HepG2 (cell line): ENCODE measurements around the gene STYX. TPM values are rescaled to one million over a fixed set of nuclear protein-coding genes. Genes with fewer than 3 reads are reported as not detected.

Experiments used
- CREB1 ChIP-seq, 2 experiments: fragments of 450-650 bp in 1 of 2; IDR thresholded peaks; 2 replicates each; pipeline ENCODE4 v1.6.1; 2016 to 2017; ENCODE audit warnings: control low read depth in 1 of 2, mild to moderate bottlenecking in 1 of 2, missing compliant biosample characterization in 1 of 2, missing genetic modification characterization in 1 of 2
- DMAP1 ChIP-seq: IDR thresholded peaks from 2 replicates; pipeline ENCODE4 v1.6.1; 2016
- FIP1L1 ChIP-seq: fragments of 200-400 bp; formaldehyde crosslinking; IDR thresholded peaks from 2 replicates; pipeline ENCODE4 v1.6.1; 2018; ENCODE audit warnings: low read depth, mild to moderate bottlenecking, low read length, moderate library complexity, borderline replicate concordance; ENCODE audit not compliant: insufficient read depth
- MED1 ChIP-seq: sonication (generic); formaldehyde crosslinking; IDR thresholded peaks from 2 replicates; pipeline ENCODE4 v1.4.0; 2020; ENCODE audit warnings: missing genetic modification reagents
- MTF2 ChIP-seq: sonication (generic); formaldehyde crosslinking; IDR thresholded peaks from 2 replicates; pipeline ENCODE4 v1.5.0; 2020; ENCODE audit warnings: missing genetic modification reagents, borderline replicate concordance
- MYNN ChIP-seq: sonication (generic); formaldehyde crosslinking; IDR thresholded peaks from 2 replicates; pipeline ENCODE4 v1.4.0; 2020; ENCODE audit warnings: mild to moderate bottlenecking, low read depth, missing genetic modification reagents
- RCOR2 ChIP-seq: IDR thresholded peaks from 2 replicates; pipeline ENCODE4 v1.6.1; 2016; ENCODE audit warnings: missing biosample characterization, missing genetic modification reagents
- RFX3 ChIP-seq: IDR thresholded peaks from 2 replicates; pipeline ENCODE4 v1.6.1; 2016; ENCODE audit warnings: missing biosample characterization, missing genetic modification reagents
- RXRB ChIP-seq: IDR thresholded peaks from 2 replicates; pipeline ENCODE4 v1.6.1; 2016; ENCODE audit warnings: borderline replicate concordance, missing genetic modification reagents, missing compliant biosample characterization
- TARDBP ChIP-seq: sonication (generic); formaldehyde crosslinking; IDR thresholded peaks from 2 replicates; pipeline ENCODE4 v1.8.0; 2022; ENCODE audit warnings: mild to moderate bottlenecking, missing genetic modification reagents
- ZFP90 ChIP-seq: sonication (generic); formaldehyde crosslinking; IDR thresholded peaks from 2 replicates; pipeline ENCODE4 v1.8.0; 2022; ENCODE audit warnings: missing genetic modification reagents, mild to moderate bottlenecking, inconsistent platforms, borderline replicate concordance
- ZNF180 ChIP-seq: sonication (generic); formaldehyde crosslinking; IDR thresholded peaks from 2 replicates; pipeline ENCODE4 v1.4.0; 2020; ENCODE audit warnings: low read depth, missing genetic modification reagents, borderline replicate concordance
- ZNF350 ChIP-seq: sonication (generic); formaldehyde crosslinking; IDR thresholded peaks from 2 replicates; pipeline ENCODE4 v1.4.0; 2020; ENCODE audit warnings: mild to moderate bottlenecking, low read depth, missing genetic modification reagents, borderline replicate concordance
- polyA plus RNA-seq, 8 experiments: library from polyadenylated mRNA; depleted of rRNA in 3 of 8; stranded (reverse) in 7 of 8; unstranded in 1 of 8; fragments of >200 nt; fragmentation: Illumina TruSeq in 4 of 8; extraction: Trizol in 4 of 8; gene quantifications; 2 replicates each; pipeline versions ENCODE4 v1.2.1 to v1.2.3, GENCODE V29; 2011 to 2016; ENCODE audit warnings: low read depth in 4 of 8, missing spikeins in 1 of 8, mixed read lengths in 1 of 8; ENCODE audit not compliant: insufficient read depth in 1 of 8
- total RNA-seq, 5 experiments: library from RNA; depleted of rRNA; stranded (reverse); fragments of >200 nt; fragmentation: Illumina TruSeq; extraction: Trizol; gene quantifications; 2 replicates each; pipeline ENCODE4 v1.2.3, GENCODE V29; 2016; ENCODE audit warnings: low read depth in 1 of 5
- TF ChIP-seq, protein P1 (sequence below): sonication (generic); formaldehyde crosslinking; IDR thresholded peaks from 2 replicates; pipeline ENCODE4 v1.4.0; 2020; ENCODE audit warnings: low read depth, mild to moderate bottlenecking, missing genetic modification reagents
- TF ChIP-seq, protein P2 (sequence below): IDR thresholded peaks from 2 replicates; pipeline ENCODE4 v1.6.1; 2012; ENCODE audit warnings: low read depth, low read length, improper control_type of control experiment
- TF ChIP-seq, protein P3 (sequence below): sonication (generic); formaldehyde crosslinking; IDR thresholded peaks from 2 replicates; pipeline ENCODE4 v1.4.0; 2020; ENCODE audit warnings: mild to moderate bottlenecking, missing genetic modification reagents, borderline replicate concordance
- TF ChIP-seq, protein P4 (sequence below): sonication (generic); formaldehyde crosslinking; IDR thresholded peaks from 2 replicates; pipeline ENCODE4 v1.4.0; 2020; ENCODE audit warnings: mild to moderate bottlenecking, missing genetic modification reagents
- TF ChIP-seq, protein P5 (sequence below): sonication (generic); IDR thresholded peaks from 2 replicates; pipeline ENCODE4 v1.6.1; 2016; ENCODE audit warnings: low read depth, borderline replicate concordance
- TF ChIP-seq, protein P6 (sequence below): sonication (generic); formaldehyde crosslinking; IDR thresholded peaks from 2 replicates; pipeline ENCODE4 v1.5.0; 2020; ENCODE audit warnings: missing genetic modification reagents

The STYX gene
- total and polyA plus RNA-seq, 2 of the 13 experiments (the other 11 are each of a cell fraction or from before 2014, with no cell fraction given), result 6.6 to 10.9 TPM

DNA sequence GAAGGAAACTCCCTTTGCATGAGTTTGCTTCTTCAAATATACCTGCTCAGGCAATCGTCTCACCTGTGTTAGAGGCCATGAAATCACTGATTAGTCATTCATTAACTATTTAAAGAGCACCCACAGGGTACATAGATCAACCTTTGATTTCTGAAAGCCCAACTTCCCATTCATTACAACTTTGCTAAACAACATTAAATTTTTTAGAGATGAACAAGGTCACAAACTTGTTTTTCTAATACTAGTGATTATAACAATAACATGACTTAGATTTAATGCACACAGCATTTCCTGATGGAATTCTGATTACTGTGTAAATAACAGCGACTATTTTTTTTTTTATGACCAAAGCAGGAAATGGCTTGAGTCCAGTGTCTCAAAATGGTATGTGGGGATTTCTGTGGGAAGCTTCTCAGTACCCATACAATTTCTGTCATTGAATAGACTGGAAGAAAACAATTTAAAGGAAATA is 29.2 kb upstream of the STYX start (continued):
- TF ChIP-seq ZNF350 (CRISPR knock-in tag) (no peak), MED1 (peak; percentile 42; the same call in 1 of the 2 replicates), RCOR2 (CRISPR knock-in tag) (peak; percentile 24; the same call in 1 of the 2 replicates), RFX3 (CRISPR knock-in tag) (no peak), TARDBP (no peak), MTF2 (CRISPR knock-in tag) (no peak), ZFP90 (CRISPR knock-in tag) (no peak), FIP1L1 (no peak), CREB1 (IDR thresholded peaks at IDR 0.05) (no peak), CREB1 (CRISPR knock-in tag; IDR thresholded peaks at IDR 0.05) (peak; percentile 54), ZNF180 (CRISPR knock-in tag) (no peak), DMAP1 (CRISPR knock-in tag) (peak; percentile 27; the same call in 1 of the 2 replicates), RXRB (no peak), MYNN (CRISPR knock-in tag) (no peak)
- TF ChIP-seq, protein P1, sequence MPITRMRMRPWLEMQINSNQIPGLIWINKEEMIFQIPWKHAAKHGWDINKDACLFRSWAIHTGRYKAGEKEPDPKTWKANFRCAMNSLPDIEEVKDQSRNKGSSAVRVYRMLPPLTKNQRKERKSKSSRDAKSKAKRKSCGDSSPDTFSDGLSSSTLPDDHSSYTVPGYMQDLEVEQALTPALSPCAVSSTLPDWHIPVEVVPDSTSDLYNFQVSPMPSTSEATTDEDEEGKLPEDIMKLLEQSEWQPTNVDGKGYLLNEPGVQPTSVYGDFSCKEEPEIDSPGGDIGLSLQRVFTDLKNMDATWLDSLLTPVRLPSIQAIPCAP, result no peak
- TF ChIP-seq, protein P2, sequence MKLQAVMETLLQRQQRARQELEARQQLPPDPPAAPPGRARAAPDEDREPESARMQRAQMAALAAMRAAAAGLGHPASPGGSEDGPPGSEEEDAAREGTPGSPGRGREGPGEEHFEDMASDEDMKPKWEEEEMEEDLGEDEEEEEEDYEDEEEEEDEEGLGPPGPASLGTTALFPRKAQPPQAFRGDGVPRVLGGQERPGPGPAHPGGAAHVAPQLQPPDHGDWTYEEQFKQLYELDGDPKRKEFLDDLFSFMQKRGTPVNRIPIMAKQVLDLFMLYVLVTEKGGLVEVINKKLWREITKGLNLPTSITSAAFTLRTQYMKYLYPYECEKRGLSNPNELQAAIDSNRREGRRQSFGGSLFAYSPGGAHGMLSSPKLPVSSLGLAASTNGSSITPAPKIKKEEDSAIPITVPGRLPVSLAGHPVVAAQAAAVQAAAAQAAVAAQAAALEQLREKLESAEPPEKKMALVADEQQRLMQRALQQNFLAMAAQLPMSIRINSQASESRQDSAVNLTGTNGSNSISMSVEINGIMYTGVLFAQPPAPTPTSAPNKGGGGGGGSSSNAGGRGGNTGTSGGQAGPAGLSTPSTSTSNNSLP, result peak; percentile 94
- TF ChIP-seq, protein P3, sequence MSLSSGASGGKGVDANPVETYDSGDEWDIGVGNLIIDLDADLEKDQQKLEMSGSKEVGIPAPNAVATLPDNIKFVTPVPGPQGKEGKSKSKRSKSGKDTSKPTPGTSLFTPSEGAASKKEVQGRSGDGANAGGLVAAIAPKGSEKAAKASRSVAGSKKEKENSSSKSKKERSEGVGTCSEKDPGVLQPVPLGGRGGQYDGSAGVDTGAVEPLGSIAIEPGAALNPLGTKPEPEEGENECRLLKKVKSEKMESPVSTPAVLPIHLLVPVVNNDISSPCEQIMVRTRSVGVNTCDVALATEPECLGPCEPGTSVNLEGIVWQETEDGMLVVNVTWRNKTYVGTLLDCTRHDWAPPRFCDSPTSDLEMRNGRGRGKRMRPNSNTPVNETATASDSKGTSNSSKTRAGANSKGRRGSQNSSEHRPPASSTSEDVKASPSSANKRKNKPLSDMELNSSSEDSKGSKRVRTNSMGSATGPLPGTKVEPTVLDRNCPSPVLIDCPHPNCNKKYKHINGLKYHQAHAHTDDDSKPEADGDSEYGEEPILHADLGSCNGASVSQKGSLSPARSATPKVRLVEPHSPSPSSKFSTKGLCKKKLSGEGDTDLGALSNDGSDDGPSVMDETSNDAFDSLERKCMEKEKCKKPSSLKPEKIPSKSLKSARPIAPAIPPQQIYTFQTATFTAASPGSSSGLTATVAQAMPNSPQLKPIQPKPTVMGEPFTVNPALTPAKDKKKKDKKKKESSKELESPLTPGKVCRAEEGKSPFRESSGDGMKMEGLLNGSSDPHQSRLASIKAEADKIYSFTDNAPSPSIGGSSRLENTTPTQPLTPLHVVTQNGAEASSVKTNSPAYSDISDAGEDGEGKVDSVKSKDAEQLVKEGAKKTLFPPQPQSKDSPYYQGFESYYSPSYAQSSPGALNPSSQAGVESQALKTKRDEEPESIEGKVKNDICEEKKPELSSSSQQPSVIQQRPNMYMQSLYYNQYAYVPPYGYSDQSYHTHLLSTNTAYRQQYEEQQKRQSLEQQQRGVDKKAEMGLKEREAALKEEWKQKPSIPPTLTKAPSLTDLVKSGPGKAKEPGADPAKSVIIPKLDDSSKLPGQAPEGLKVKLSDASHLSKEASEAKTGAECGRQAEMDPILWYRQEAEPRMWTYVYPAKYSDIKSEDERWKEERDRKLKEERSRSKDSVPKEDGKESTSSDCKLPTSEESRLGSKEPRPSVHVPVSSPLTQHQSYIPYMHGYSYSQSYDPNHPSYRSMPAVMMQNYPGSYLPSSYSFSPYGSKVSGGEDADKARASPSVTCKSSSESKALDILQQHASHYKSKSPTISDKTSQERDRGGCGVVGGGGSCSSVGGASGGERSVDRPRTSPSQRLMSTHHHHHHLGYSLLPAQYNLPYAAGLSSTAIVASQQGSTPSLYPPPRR (CRISPR knock-in tag), result no peak
- TF ChIP-seq, protein P4, sequence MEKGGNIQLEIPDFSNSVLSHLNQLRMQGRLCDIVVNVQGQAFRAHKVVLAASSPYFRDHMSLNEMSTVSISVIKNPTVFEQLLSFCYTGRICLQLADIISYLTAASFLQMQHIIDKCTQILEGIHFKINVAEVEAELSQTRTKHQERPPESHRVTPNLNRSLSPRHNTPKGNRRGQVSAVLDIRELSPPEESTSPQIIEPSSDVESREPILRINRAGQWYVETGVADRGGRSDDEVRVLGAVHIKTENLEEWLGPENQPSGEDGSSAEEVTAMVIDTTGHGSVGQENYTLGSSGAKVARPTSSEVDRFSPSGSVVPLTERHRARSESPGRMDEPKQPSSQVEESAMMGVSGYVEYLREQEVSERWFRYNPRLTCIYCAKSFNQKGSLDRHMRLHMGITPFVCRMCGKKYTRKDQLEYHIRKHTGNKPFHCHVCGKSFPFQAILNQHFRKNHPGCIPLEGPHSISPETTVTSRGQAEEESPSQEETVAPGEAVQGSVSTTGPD (CRISPR knock-in tag), result no peak
- TF ChIP-seq, protein P5, sequence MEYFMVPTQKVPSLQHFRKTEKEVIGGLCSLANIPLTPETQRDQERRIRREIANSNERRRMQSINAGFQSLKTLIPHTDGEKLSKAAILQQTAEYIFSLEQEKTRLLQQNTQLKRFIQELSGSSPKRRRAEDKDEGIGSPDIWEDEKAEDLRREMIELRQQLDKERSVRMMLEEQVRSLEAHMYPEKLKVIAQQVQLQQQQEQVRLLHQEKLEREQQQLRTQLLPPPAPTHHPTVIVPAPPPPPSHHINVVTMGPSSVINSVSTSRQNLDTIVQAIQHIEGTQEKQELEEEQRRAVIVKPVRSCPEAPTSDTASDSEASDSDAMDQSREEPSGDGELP, result no peak
- TF ChIP-seq, protein P6, sequence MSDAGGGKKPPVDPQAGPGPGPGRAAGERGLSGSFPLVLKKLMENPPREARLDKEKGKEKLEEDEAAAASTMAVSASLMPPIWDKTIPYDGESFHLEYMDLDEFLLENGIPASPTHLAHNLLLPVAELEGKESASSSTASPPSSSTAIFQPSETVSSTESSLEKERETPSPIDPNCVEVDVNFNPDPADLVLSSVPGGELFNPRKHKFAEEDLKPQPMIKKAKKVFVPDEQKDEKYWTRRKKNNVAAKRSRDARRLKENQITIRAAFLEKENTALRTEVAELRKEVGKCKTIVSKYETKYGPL (CRISPR knock-in tag), result no peak
